Loucy (cell line): ENCODE results near the gene HOXA6.

Source experiments
- EZH2phosphoT487 ChIP-seq: fragments of 200-600 bp; IDR thresholded peaks from 2 replicates; pipeline ENCODE4 v1.6.1; 2018; ENCODE audit warnings: antibody characterized with exemption, mild to moderate bottlenecking, moderate library complexity, borderline replicate concordance
- TF ChIP-seq, protein P1 (sequence below): fragments of 200-600 bp; sonication (generic); conservative IDR thresholded peaks from 2 replicates; pipeline ENCODE4 v1.5.1; 2014; ENCODE audit warnings: mild to moderate bottlenecking, antibody characterized with exemption, low read length

DNA sequence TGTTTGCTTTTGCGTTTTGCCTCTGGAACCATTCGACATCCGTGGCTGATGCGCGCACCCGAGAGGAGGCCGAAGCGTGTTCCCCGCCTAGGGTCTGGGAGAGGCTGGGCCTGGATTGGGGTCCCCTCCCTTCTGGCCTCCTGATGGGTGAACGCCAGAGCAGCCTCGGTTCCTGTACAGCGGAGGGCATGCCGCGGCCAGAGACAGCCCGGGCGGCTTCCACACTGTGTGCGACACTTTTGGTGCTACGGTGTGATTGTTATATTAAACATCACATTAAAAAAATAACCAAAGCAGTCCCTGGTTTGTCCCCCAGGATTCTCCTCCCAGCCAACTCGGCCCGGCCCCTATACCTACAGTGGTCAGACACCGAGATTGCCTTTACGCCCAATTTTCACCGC lies 12.6 kb upstream of the HOXA6 start:
- TF ChIP-seq, protein P1, sequence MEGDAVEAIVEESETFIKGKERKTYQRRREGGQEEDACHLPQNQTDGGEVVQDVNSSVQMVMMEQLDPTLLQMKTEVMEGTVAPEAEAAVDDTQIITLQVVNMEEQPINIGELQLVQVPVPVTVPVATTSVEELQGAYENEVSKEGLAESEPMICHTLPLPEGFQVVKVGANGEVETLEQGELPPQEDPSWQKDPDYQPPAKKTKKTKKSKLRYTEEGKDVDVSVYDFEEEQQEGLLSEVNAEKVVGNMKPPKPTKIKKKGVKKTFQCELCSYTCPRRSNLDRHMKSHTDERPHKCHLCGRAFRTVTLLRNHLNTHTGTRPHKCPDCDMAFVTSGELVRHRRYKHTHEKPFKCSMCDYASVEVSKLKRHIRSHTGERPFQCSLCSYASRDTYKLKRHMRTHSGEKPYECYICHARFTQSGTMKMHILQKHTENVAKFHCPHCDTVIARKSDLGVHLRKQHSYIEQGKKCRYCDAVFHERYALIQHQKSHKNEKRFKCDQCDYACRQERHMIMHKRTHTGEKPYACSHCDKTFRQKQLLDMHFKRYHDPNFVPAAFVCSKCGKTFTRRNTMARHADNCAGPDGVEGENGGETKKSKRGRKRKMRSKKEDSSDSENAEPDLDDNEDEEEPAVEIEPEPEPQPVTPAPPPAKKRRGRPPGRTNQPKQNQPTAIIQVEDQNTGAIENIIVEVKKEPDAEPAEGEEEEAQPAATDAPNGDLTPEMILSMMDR: no peak
- TF ChIP-seq EZH2phosphoT487: no peak
